ENCODE measurements around the gene MMP15.

DNA sequence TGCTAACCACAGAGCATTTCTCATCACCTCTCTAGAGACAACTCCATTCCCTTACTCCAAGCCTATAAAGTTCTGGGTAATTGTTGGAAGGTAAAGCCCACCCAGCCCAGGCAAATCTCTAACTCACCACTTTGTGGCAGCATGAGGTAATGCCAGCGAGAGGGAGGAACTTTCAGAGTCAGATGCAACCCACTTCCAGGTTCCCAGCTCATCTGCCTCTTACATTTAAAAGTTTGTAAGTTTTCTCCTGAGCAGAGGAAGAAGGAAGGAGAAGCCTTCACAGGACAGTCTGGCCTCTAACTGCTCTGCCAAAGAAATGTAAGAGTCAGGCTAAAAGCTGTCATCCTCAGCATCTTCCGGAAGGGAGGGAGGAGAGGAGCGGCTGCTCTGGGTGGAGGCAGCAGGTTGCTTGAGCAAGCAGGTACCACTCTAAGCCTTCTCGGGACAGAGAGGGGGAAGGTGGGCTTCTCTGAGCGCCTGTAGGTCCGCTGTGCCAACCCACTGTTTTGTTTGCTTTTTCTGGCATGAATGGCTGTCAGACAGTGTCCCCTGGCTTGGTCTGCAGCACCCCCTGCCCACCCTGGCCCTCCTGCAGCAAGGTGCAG is 26.1 kb upstream of the MMP15 start:
- TF ChIP-seq CTCF (conservative IDR thresholded peaks at IDR 0.05; ENCODE audit: low read depth, low read length), result peak; percentile 26; the same call in 1 of the 2 replicates
- no peak for TF ChIP-seq EZH2 (IDR thresholded peaks at IDR 0.05; ENCODE audit: borderline replicate concordance, low read depth, low read length, poor library complexity, severe bottlenecking)
